Measurements from ENCODE around the gene RABGEF1.

DNA sequence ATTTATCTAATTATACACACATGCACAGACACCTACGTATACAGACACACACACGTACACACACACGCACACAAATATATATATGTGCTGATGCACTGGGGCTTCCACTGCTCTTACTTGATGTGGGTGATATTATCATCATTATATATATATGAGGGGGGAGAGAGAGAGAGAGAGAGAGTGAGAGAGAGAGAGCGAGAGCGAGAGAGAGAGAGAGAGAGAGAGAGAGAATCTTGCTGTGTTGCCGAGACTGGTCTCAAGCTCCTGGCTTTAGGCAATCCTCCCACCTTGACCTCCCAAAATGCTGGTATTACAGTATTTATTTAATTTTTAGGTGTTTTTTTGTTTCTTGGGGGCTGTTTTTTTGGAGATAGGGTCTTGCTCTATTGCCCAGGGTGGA is 3.6 kb upstream of the RABGEF1 start:
- TF ChIP-seq TAF1 (IDR thresholded peaks at IDR 0.05; ENCODE audit: low read depth, low read length): no peak
- TF ChIP-seq POLR2AphosphoS5 (IDR thresholded peaks at IDR 0.05; ENCODE audit: low read depth, low read length): no peak
- TF ChIP-seq POLR2A (IDR thresholded peaks at IDR 0.05; ENCODE audit: low read depth, low read length): no peak
- no peak for TF ChIP-seq SPI1 (IDR thresholded peaks at IDR 0.05; ENCODE audit: low read depth, low read length)
- no peak for TF ChIP-seq POU2F2 (IDR thresholded peaks at IDR 0.05; ENCODE audit: low read depth, low read length)

Data from GM12891 (cell line).